ENCODE measurements around the gene LDLRAP1. TPM values are rescaled to one million over a fixed set of nuclear protein-coding genes. Genes with fewer than 3 reads are reported as not detected.
"Not testable (repeated sequence)": the region's sequence is repeated elsewhere in the genome, so short reads cannot be mapped to it uniquely, and the experiment has no call there.

Gene LDLRAP1
- total RNA-seq, 4 donors from 2014 or later: 1.2 to 26.6 (median 7.7) TPM

DNA sequence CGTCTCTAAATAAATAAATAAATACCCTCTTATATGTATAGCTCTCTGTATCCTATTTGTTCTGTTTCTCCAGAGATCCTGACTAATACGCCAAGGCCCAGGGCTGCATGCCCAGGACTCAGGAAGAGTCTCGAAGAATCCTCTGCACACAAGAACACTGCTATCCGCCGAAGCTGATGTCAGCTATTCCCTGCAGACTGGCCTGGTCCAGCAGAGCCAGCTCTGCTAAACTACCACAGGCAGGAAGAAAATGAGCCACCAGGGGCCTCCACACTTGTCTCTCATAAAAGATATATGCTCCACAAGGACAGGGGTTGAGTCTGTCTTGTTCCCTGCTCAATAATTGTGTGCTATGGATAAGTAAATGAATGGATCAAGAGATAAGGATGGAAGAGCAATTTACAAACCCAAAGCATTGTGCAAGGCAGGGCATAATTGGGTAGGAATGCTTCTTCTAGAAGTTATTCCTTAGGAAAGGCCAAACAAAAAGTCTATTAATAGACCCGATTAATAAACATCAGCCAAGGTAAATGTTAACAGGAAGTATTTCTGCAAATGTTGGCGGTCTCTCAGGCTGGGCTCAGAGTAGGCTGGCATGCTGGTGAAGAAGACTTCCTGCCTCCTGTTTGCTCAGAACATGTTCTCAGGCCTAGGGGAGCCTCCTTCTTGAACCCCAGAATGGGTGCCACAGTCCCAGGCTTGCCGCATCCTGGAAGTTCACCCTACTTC, 46.9 kb downstream of the LDLRAP1 start:
- H3K4me3 ChIP-seq: no peak overlapping the region
- no peaks in the 10 kb centered on the region for H3K36me3 ChIP-seq
- TF ChIP-seq POLR2A (IDR thresholded peaks at IDR 0.05): no peak
- TF ChIP-seq, protein P1, sequence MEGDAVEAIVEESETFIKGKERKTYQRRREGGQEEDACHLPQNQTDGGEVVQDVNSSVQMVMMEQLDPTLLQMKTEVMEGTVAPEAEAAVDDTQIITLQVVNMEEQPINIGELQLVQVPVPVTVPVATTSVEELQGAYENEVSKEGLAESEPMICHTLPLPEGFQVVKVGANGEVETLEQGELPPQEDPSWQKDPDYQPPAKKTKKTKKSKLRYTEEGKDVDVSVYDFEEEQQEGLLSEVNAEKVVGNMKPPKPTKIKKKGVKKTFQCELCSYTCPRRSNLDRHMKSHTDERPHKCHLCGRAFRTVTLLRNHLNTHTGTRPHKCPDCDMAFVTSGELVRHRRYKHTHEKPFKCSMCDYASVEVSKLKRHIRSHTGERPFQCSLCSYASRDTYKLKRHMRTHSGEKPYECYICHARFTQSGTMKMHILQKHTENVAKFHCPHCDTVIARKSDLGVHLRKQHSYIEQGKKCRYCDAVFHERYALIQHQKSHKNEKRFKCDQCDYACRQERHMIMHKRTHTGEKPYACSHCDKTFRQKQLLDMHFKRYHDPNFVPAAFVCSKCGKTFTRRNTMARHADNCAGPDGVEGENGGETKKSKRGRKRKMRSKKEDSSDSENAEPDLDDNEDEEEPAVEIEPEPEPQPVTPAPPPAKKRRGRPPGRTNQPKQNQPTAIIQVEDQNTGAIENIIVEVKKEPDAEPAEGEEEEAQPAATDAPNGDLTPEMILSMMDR (IDR thresholded peaks at IDR 0.05): no peak
- no peak overlapping the region for H3K27ac ChIP-seq
- DNase-seq: no peak
- no peaks in the 10 kb centered on the region for H3K4me1 ChIP-seq
- no peaks in the 10 kb centered on the region for H3K27me3 ChIP-seq
- no peaks in the 10 kb centered on the region for H3K9me3 ChIP-seq
- intact Hi-C loops (cut with DNase I; ENCODE audit: low total_unique reads): no loop called here

DNA sequence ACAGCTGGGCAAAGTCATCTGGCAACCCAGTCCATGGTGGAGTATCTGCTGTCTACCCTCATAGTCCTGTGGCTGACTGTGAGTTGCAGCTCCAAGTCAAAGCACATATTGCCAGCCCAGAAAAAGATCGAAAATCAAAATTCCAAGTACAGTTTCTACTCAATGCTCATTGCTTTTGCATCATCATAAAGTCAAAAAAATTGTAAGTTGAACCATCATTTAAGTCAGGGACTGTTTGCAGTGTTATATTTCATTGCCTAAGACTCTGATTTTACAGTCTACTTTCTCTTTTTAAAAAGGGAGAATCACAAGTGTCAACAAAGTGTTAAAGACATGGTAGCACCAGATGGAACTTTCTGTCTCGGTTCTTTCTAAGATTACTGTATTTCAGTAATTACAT, 50.5 kb downstream of the LDLRAP1 start:
- TF ChIP-seq, protein P1 (IDR thresholded peaks at IDR 0.05): no peak
- intact Hi-C loops (cut with DNase I; ENCODE audit: low total_unique reads): no loop called here

DNA sequence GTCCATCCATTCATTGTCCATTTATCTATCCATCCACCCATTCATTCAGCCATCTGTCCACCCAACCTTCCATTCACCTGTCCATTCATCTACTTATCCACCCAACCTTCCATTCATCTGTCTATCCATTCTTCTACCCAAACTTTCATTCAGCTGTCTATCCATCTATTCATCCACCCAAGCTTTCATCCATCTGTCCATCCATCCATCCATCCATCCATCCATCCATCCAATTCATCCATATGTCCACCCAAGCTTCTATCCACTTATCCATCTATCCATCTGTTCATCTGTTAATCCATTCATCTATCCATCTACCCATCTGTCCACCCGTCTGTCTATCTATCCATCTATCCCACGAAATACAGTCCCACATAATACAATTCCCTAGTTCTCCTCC, 51.6 kb downstream of the LDLRAP1 start:
- Histone ChIP-seq H3K27me3 (no peaks in the 10 kb centered on the region), H3K9me3 (no peaks in the 10 kb centered on the region), H3K27ac (no peak overlapping the region), H3K4me1 (no peaks in the 10 kb centered on the region), H3K36me3 (no peaks in the 10 kb centered on the region), H3K4me3 (no peak overlapping the region)
- no peak for DNase-seq
- TF ChIP-seq, protein P1 (IDR thresholded peaks at IDR 0.05): no peak
- no peak for TF ChIP-seq POLR2A (IDR thresholded peaks at IDR 0.05)
- intact Hi-C loops (cut with DNase I; ENCODE audit: low total_unique reads): no loop called here

More for the DNA sequence above, 50.5 kb downstream of the LDLRAP1 start:
- Histone ChIP-seq H3K4me3 (no peak overlapping the region), H3K9me3 (no peaks in the 10 kb centered on the region), H3K27ac (no peak overlapping the region), H3K4me1 (no peaks in the 10 kb centered on the region), H3K27me3 (no peaks in the 10 kb centered on the region), H3K36me3 (no peaks in the 10 kb centered on the region)
- no peak for DNase-seq

DNA sequence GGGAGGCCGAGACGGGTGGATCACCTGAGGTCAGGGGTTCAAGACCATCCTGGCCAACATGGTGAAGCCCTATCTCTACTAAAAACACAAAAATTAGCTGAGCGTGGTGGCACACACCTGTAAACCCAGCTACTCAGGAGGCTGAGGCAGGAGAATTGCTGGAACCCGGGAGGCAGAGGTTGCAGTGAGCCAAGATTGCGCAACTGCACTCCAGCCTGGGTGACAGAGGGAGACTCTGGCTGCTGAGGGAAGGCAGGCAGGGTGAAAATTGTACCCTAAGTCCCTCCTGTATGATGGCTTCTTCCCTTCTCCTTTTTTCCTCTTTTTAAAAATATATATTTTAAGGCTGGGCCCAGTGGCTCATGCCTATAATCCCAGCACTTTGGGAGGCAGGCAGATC, 53.2 kb downstream of the LDLRAP1 start:
- intact Hi-C loops (cut with DNase I; ENCODE audit: low total_unique reads); H3K4me1 ChIP-seq; H3K36me3 ChIP-seq; H3K9me3 ChIP-seq; H3K27ac ChIP-seq; H3K27me3 ChIP-seq; DNase-seq; H3K4me3 ChIP-seq: not testable (repeated sequence)

DNA sequence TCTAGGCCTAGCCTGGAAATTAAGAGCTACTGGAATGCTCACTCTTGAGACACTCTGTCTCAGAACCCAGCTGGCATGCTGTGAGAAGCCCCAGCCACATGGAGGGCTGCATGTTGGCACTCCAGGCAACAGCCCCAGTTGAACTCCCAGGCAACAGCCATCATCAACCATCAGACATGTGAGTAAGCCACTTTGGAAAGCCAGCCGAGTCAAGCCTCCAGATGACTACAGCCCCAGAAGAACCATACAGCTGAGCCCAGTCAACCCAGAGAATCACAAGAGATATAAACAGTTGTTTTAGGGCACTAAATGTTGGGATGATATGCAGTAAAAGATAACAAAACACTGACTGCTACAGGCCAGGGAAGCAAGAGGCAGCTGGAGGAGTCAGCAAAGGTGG, 55.5 kb downstream of the LDLRAP1 start:
- Histone ChIP-seq H3K9me3 (no peaks in the 10 kb centered on the region), H3K4me1 (no peaks in the 10 kb centered on the region), H3K27ac (no peak overlapping the region), H3K4me3 (no peak overlapping the region), H3K36me3 (no peaks in the 10 kb centered on the region), H3K27me3 (no peaks in the 10 kb centered on the region)
- intact Hi-C loops (cut with DNase I; ENCODE audit: low total_unique reads): no loop called here
- DNase-seq: no peak
- no peak for TF ChIP-seq POLR2A (IDR thresholded peaks at IDR 0.05)
- TF ChIP-seq, protein P1 (IDR thresholded peaks at IDR 0.05): no peak
